CD4-positive, alpha-beta T cell treated with Interleukin-6 at 100 ng/mL for 8 hours (primary cell): Measurements from ENCODE around the gene NSUN7.

Source experiments
- DNase-seq: peaks from one replicate; pipeline ENCODE4 v3.0.0-alpha.2; 2020; ENCODE audit warnings: mixed read lengths, low spot score

NSUN7 gene

DNA sequence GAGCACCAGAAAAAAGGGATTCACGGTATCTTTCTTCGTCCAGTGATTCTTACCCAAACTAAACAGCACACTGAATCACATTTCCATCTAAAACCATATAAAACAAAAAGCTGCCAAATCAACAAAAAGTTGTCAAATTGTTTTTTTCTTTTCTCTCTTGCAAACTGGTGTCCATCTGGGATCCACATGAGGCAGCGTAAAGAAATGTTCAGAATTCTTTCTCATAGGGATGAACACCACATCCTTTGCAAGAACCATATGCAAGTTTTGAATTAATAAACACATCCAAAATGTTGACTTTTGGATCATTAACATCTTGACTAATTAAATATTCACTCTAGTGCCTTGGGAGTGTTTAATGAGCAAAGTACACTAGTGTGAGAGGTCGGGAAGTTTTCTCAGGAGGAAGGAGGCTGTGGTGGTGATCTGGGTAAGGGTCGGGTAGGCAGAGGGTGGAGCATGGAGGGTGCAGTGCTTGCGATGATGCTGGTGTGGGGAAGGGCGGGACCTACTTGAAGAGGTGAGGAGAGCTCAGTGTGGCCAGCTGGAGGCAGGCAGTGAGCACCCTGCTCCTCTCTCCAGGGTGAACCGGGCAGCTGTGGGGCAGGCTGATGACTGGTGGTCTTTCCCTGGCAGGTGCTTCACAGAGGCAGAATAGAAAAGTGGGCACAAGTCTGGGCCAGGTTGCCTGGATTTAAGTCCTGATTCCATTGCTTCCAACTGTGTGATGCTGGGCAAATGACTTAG, 72.8 kb downstream of the NSUN7 start:
- no peak for DNase-seq

DNA sequence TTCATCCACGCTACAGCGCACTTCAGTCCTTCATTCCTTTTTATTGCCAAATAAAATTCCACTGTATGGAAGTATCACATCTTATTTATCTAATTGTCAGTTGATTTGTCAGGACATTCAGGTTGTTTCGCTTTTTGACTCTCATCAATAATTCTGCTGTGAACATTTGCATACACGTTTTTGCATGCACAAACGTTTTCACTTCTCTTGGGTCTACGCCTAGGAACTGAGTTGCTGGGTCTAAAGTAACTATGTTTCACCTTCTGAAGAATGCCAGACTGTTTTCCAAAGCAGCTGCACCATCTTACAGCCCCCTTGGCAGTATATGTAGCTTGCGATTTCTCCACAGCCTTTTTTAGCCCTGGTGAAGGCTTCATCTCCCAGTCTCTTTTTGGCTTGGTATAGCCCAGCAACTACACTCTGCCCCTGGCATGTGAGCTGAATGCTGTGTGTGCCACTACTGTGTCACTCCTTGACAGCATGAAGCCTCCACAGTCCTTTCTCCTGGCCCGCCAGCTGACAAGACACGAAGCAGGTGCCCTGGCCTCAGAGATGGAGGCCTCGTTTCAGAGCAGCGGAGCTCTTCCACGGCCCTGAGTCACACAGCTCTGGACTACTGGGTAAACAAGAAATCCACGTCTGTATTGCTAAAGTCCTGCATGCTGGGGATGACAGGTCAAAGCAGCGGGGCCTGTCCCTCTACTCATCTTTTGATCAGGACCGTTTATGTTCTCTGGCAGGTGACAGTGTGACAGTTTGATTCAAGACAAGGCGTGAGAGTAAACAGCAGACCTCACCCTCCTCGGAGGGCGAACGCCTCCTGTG, 75.5 kb downstream of the NSUN7 start:
- no peak for DNase-seq

DNA sequence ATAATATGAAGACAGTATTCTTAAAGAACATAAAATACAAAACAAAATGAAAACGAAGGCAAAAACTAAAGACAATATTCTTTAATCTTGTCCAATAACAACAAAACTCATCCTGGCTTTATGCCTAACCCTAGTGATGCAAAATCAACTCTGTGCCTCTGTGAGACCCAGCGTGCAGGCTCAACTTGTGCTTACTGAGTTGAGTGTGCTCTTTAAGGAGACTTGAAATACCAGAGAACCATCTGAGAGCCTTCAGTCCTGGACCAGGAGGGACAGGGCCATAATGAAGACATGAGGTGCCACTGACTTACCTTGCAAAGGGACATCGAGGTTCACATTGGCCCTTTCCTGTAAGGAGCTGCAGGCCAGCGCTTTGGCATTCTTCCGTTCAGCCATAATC, 77.1 kb downstream of the NSUN7 start:
- DNase-seq = no peak

DNA sequence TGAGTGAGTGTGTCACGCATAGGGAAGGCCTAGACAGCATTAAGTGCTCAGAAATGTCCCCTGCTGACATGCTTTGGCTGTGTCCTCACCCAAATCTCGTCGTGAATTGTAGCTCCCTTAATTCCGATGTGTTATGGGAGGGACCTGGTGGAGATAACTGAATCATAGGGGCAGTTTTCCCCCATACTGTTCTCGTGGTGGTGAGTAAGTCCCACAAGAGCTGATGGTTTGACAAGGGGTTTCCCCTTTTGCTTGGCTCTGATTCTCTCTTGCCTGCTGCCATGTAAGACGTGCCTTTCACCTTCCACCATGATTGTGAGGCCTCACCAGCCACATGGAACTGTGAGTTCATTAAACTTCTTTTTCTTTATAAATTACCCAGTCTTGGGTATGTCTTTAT, 78.0 kb downstream of the NSUN7 start:
- DNase-seq = no peak

DNA sequence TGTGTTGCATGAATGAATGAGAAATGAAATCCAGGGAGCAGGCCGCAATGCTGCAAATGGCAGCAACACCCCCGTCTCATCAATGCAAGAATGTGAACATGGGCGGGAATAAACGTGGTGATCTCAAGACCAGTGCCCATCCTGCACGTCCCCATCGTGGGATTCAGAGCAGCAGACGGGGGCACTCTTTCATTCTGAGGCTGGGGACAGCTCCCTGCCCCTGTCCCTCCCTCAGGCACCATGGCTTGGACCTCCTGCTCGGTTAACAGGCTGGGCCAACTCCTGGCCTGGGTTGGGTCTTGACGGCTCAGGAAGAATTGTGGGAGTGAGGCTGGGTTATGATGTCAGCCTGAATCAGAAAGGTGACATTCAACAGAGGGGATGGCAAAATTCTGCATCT, 78.9 kb downstream of the NSUN7 start:
- no peak for DNase-seq

DNA sequence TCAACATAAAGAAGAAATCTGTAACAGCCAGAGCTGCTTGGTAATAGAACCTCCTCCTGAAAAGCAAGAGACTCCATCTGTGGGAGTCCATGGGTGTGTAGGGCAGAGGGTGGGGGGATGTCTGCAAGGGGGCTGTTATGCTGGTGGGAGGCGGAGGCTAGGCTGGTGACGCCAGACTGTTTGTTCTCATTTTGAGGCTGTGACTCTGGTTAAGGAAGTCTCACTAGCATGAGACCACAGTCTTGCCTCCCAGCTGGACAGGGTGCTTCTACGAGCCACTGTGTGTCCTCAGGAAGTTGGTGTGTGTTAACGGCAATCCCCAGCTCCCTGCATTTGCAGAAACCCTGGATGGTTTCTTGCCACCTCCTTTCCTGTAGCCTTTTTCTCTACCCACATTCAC, 79.8 kb downstream of the NSUN7 start:
- no peak for DNase-seq

DNA sequence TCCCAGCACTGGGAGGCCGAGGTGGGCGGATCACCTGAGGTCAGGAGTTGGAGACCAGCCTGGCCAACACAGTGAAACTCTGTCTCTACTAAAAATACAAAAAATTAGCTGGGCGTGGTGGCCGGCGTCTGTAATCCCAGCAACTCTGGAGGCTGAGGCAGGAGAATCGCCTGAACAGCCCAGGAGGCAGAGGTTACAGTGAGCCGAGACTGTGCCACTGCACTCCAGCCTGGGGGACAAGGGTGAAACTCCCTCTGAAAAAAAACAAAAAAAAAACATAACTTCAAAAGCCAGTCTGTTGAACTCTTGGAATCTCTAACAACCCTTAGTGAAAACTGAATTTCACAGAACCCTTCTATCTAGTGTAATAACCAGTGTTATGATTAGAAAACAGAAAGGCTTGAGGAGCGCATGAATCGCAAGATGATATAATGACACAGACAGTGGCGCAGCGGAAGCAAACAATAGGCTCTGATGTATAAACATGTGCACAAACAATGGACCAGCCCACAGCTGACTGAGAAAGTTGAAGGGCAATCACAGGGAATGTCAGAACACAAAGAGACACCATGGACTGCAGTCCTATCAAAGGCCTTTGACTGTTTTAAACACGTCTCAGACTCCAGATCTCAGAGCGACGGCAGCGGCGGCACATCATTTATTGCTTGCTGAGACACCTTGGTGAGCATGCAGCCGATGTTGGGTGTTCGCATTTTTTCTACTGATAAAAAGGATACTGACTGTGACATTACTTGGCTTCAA, 81.6 kb downstream of the NSUN7 start:
- no peak for DNase-seq

DNA sequence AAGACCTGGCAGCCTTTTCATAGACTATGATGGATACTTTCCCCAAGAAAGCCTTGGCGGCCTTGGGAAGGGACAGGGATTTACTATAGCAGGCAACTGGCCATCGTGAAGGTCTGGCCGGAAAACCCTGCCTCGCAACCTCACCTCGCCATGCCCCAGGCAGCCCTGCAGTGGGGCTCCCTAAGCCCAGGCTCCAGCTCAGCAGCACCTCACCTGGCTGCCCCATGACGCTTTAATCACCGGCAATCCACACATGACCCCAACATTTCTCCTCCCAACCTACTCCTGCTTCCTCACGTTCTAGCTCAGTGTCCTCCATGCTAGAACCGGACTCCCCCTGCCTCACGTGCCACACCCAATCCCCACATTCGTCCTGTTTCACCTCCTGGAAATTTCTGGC, 82.4 kb downstream of the NSUN7 start:
- no peak for DNase-seq

DNA sequence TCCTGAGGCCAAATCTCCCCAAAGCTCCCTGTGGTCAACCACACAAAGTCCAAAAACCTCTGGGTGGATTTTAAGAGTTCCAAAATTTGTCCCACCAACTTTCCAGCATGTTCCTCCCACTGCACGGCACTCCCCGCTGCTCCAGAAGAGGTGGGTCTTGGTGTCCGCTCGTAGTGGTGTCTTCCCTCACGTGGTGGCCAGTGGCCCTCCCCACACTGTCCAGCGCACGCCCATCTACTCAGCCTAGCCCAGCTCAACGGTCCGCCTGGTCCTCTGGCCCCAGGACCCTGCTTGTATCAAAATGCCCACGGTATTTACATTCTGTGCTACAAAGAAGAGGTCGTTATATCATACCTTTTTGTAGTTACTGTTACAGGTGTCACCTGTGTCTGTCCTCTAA, 83.5 kb downstream of the NSUN7 start:
- no peak for DNase-seq

DNA sequence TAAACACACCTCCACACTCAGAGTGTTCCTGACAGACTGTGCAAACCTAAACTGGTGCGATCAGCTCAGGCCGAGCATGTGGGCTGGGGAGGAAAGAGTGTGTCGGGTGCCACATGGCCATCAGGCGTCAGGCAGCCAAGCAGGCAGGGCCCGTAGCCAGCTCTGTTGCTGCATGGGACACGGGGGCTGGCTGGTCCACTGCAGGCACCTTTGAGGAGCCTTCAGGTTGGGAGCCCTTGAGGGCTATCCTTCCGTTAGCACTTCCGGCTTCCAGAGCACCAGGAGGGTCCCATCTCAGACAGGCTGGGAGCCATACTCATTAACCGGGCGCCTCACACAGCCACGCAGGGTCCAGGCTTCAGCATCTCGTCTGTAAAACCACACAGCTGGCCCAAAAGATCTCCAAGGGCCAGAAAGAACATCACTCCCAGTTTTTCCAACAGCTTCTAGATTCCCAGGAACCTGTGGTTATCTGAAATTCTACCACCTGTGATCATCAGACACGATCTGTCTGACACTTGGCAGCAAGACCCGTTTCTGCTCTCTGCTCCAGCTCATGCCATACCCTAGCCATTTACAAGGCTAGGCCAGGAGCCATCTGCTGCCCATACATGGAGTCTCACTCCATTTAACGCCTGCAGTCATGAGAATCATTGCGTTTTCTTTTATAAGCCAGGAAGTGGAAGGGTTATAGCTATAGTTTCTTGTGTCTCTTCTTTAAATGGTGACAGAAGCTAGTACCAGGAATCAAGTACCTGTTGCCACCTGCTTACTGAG, 87.5 kb downstream of the NSUN7 start:
- no peak for DNase-seq

DNA sequence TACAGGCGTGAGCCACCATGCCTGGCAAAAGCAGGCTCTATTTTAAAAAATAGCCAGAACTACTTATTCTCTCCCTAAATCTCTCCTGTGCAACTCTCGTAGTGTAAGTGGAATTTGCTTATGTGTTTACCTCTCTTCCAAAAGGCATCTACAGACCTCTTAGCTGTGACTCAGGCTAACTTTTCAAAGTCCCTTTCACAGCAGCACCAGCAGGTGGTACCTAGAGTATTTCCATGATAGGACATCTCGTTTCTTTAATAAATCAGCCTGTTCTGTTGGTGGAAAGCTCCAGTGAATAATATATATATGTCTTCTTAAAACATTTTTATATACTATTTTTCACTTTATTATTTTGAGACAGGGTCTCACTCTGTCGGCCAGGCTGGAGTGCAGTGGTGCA, 89.0 kb downstream of the NSUN7 start:
- no peak for DNase-seq

DNA sequence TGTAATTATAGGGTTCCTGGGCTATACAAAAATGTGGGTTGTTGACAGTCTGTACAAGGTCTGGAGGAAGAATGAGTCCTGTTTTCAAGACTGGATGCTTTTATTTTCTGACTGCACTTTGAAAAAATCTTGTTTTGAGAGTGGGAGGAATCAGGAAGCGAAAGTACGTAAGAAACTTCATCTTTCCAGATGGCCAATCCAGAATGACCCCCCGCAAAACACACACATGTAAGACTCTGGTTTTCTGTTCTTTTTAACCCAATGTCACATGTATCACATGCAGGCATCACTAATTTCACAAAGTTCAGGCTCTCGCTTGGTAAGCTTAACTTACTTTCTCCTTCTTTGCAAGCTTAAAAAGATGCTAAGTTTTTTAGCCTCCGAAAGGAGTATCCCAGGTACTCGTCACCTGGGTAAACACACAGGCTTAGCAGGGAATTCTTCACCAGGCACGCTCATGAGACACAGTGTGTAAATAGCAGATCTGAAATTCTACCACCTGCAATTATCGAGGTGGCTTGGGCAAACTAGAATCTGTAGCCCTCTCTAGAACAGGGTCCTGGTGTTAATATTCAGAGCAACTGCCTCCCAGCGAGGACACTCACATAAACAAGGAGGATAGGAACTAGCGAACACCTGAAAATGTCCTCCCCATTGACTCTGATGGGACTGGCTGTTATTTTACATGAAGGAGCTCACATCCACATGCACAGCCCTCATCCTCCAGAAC, 90.7 kb downstream of the NSUN7 start:
- no peak for DNase-seq

DNA sequence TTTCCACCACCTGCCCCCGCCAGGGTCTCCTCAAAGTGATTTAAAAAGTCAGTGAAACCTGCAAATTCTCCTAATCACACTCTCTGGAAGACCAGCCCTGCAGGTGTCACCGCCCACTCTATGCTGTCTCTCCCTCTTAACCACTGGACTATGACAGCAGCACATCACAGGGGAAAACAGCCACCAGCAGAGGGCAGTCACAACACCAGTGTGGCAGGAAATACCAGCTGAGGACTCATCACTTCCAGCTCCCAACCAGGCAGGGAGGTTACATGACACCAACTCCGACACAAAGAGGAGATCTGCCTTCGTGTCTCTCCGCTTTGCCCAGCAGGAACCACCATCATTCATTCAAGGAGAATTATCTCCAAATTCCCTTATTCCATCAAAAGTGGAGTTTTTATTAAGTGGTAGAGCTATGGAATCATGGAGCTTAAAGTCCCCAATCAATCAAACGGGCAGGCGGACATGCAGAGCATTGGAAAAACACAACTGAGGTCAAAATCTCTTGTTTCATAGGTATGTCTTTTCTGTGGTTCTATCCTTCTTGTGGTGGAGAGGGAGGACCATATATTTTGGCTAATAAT, 91.3 kb downstream of the NSUN7 start:
- DNase-seq = peak; percentile 41

DNA sequence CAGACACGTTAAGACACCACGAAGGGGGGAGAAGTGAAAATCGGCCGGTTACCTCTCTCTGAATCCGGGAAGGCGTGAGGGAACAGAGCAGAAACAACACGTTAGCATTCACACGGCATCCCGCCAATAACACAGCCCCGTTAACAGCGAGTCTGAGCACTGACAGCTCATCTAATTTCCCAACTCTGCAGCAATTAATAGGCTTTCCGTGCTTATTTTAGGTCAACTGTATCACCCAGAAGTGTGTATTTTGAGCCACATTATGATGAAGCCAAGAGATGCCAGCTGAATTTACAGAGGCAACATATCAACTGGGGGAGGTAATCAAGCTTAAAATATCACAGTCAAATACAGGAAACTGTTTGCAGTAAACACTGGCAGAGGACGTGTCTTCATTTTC, 92.6 kb downstream of the NSUN7 start:
- DNase-seq = no peak

DNA sequence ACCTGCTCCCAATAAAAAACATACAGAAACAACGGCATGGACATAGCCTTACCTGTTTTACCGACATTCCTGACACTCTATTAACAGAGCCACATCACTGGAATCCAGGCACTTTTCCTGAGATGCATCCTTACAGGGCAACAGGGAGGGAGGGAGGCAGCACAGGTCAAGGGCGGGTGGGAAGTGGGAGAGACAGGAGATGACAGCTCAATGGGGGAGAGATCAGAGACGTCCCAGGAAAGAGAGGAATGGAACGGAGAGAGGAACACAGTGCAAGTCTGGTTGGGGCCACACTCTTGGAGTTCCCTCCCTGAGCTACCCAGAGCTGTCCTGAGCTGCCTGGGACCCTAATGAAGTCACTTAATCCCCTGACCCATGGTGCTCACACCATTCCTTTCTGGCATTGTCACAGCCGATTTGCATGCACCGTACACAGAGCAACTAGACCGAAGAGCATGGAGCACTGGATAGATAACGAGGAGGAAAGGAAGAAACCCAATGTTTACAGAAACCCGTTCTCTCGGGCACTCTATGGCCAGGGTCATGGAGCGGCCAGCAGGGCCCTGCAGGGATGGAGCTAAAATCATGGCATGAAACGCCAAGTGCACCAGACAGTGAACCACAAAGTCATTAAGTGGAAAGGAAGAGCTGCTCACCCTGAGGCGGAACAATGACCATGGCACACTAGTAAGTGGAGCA, 93.1 kb downstream of the NSUN7 start:
- DNase-seq = no peak

DNA sequence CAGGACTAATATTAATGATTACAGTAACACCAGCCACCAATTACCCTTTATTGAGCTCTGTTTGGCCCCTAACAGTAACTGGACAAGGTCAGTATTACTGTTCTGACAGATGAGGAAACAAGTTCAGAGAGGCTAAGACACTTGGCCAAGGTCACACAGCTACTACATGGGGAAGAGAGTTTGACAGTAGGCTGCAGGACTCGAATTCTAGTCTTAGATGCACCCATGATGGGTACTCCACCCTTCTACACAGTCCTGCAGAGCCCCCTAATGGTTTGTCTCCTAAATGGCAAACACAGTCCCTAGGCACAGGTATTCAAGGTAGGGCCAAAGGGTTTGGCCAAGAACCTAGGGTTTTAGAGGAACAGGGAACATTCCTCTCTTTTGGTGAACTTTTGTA, 93.9 kb downstream of the NSUN7 start:
- no peak for DNase-seq

DNA sequence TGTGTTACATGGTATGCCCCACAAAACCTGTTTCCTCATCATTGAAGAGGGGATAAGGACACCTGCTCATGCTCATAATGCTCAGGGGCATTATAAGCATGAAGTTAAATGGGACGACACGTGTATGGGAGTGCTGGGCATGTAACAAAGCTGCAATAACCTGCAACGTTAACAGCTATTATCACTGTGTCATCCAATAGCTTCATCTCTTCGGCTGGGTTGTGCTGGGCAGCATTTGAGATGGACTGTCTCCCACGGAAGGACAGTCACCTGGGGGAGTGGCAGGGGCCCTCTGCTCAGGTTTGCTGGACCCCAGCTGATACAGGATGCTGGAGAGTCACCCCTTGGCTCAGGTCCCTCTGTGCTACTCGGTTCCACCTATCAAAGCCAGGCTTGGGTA, 94.5 kb downstream of the NSUN7 start:
- DNase-seq = no peak

DNA sequence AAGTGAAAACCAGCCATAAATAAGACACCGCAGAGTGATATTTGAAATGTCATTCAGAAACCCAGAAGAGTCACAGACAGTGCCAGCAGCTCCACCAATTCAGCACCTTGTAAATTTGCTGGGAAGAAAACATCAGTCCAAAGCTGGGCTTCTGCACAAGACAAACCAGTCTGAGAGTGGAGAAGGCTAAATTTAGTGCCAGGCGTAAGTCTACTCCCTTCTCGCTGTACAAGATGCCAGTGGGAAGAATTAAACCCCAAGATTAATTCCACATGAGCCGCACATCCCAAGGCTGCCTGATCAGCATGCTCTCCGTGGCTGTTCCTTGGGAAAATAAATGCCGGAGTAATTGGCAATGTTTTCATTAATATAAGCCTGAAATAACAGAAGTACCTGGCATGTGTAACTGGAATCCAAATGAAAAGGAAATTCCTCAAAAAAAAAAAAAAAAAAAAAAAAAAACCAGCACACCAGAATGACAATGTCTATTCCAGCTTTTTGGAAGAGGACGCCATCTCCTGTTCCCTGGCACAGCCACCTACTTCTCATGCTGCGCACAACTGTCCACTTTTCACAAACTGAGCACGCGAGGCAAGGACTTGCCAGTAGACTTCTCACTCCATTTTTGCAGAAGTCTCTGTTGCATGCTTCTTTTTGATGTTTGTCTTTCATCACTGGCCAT, 95.5 kb downstream of the NSUN7 start:
- DNase-seq = no peak

DNA sequence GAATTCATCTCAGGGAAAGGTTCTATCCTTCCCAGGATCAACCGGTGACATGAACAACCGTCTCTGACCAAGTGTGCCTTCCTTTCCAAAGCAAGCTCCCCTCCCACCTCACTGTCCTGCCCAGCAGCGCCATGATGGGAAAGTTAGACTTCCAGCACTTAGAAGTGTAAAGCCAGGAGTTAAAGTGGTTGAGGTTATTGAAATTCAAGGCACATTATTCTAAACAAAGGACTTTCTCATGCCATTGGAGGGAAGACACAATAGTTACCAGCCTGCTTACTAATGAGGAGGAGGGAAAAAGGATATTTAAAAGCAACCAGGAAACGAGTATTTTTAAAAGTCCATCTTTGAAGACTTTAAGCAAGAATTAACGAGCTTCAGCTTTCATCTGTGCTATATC, 96.8 kb downstream of the NSUN7 start:
- DNase-seq = no peak

DNA sequence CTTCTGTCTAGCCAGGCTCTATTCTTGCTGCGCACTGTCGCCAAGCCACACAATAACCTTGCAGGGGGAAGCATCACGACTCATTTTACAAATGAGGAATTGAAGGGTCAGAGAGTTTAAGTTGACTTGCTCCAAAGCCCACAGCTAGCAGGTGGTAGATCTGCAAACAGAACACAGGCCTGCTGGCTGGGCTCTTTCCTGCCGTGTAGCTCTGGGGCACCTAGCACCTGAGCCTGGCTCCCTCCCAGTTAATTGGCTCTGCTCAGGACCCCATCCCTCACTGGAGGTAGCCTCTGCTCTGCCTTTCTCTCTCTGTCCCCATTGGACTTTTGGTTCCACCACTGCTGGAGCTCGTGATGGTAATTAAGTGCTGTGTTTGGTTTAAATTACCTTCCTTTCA, 98.5 kb downstream of the NSUN7 start:
- DNase-seq = no peak
